Right lobe of liver (tissue), 4 donors: Measurements from ENCODE around the gene PDE10A.

Experiments used
- POLR2A ChIP-seq: fragments of 450-650 bp; IDR thresholded peaks from one replicate; pipeline ENCODE4 v1.6.1; 2017; ENCODE audit warnings: antibody characterized with exemption, mild to moderate bottlenecking
- TF ChIP-seq, protein P1 (sequence below), 4 donors: fragments of 200-600 bp in 3 of 4; fragments of 450-650 bp in 1 of 4; IDR thresholded peaks; one replicate each; pipeline versions ENCODE4 v1.5.1 to v1.8.0; 2016 to 2022; ENCODE audit warnings: antibody characterized with exemption in 4 of 4, mild to moderate bottlenecking in 2 of 4
- donor health status: DM: no; HTN: no; CAD: no.
- donor health status: DM: no; HTN: no; CAD: no.
- donor health status: DM: no; HTN: yes; CAD: no.

DNA sequence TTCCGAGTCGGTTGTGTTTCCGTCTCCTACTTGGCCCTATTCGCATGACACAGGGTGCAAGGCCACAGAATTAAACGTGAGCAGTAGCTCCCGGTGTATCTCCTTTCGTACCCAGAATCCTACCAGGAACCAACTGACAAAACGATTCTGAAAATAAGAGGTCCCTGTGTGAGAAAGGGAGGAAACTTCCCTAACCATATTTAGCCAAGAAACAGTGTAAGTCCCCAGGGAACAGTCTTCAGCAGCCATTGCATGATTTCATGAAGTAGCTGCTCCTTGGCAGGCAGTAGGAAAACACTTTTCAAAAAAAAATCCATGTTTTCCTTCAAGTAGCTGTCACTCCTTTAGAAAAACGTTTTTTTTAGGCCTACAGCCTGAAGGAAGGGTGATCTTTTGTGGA, 46.9 kb downstream of the PDE10A start:
- TF ChIP-seq, protein P1, sequence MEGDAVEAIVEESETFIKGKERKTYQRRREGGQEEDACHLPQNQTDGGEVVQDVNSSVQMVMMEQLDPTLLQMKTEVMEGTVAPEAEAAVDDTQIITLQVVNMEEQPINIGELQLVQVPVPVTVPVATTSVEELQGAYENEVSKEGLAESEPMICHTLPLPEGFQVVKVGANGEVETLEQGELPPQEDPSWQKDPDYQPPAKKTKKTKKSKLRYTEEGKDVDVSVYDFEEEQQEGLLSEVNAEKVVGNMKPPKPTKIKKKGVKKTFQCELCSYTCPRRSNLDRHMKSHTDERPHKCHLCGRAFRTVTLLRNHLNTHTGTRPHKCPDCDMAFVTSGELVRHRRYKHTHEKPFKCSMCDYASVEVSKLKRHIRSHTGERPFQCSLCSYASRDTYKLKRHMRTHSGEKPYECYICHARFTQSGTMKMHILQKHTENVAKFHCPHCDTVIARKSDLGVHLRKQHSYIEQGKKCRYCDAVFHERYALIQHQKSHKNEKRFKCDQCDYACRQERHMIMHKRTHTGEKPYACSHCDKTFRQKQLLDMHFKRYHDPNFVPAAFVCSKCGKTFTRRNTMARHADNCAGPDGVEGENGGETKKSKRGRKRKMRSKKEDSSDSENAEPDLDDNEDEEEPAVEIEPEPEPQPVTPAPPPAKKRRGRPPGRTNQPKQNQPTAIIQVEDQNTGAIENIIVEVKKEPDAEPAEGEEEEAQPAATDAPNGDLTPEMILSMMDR (IDR thresholded peaks at IDR 0.05), result no peak
- TF ChIP-seq POLR2A, result no peak
